H9 (cell line): ENCODE results near the gene NPAS3. TPM values are rescaled to one million over a fixed set of nuclear protein-coding genes. Genes with fewer than 3 reads are reported as not detected.

Source experiments
- DNase-seq: peaks from one replicate; pipeline ENCODE4 v3.0.0-alpha.2; 2017
- H2AFZ ChIP-seq: one replicate; pipeline ENCODE4 v1.6.1; 2013; ENCODE audit warnings: mild to moderate bottlenecking, low read length, control low read depth, moderate library complexity
- H2AK5ac ChIP-seq: 2 replicates; pipeline ENCODE4 v1.6.1; 2013; ENCODE audit warnings: low read length, control low read depth, mixed read lengths; ENCODE audit not compliant: insufficient read length
- H2BK120ac ChIP-seq: one replicate; pipeline ENCODE4 v1.6.1; 2013; ENCODE audit warnings: low read depth, mild to moderate bottlenecking, low read length, control low read depth, inconsistent platforms; ENCODE audit not compliant: poor library complexity, severe bottlenecking
- H2BK12ac ChIP-seq: 2 replicates; pipeline ENCODE4 v1.6.1; 2013; ENCODE audit warnings: low read length, control low read depth, mixed read lengths, low read depth; ENCODE audit not compliant: insufficient read length
- H2BK15ac ChIP-seq: 2 replicates; pipeline ENCODE4 v1.6.1; 2013; ENCODE audit warnings: low read depth, low read length, control low read depth
- H2BK20ac ChIP-seq: one replicate; pipeline ENCODE4 v1.6.1; 2013; ENCODE audit warnings: low read depth, mild to moderate bottlenecking, low read length, control low read depth, inconsistent platforms; ENCODE audit not compliant: poor library complexity, severe bottlenecking
- H2BK5ac ChIP-seq: 2 replicates; pipeline ENCODE4 v1.6.1; 2013; ENCODE audit warnings: low read length, control low read depth, mixed read lengths; ENCODE audit not compliant: insufficient read length
- H3K14ac ChIP-seq: 2 replicates; pipeline ENCODE4 v1.6.1; 2013; ENCODE audit warnings: low read length, control low read depth; ENCODE audit not compliant: insufficient read depth
- H3K18ac ChIP-seq: 2 replicates; pipeline ENCODE4 v1.6.1; 2013; ENCODE audit warnings: low read depth, mild to moderate bottlenecking, mixed read lengths, low read length, control low read depth; ENCODE audit not compliant: insufficient read length
- H3K23ac ChIP-seq: 2 replicates; pipeline ENCODE4 v1.6.1; 2013; ENCODE audit warnings: low read length, control low read depth, mixed read lengths, low read depth; ENCODE audit not compliant: insufficient read length
- H3K23me2 ChIP-seq: 2 replicates; pipeline ENCODE4 v1.6.1; 2013; ENCODE audit warnings: low read depth, mild to moderate bottlenecking, mixed read lengths, low read length, control low read depth; ENCODE audit not compliant: insufficient read length, poor library complexity, severe bottlenecking
- H3K27ac ChIP-seq: 2 replicates; pipeline ENCODE4 v1.5.1; 2013; ENCODE audit warnings: low read length, control low read depth, mixed read lengths, low read depth; ENCODE audit not compliant: insufficient read length
- H3K27me3 ChIP-seq: 2 replicates; pipeline ENCODE4 v1.6.1; 2013; ENCODE audit warnings: low read length, control low read depth, inconsistent platforms; ENCODE audit not compliant: insufficient read depth
- H3K4ac ChIP-seq: 2 replicates; pipeline ENCODE4 v1.6.1; 2013; ENCODE audit warnings: low read depth, mild to moderate bottlenecking, control low read depth, inconsistent platforms, low read length, moderate library complexity
- H3K4me1 ChIP-seq: 2 replicates; pipeline ENCODE4 v1.6.1; 2013; ENCODE audit warnings: low read length, control low read depth, inconsistent platforms; ENCODE audit not compliant: insufficient read depth
- H3K4me2 ChIP-seq: 2 replicates; pipeline ENCODE4 v1.6.1; 2013; ENCODE audit warnings: low read length, control low read depth, mixed read lengths; ENCODE audit not compliant: insufficient read length, insufficient read depth
- H3K56ac ChIP-seq: 2 replicates; pipeline ENCODE4 v1.6.1; 2013; ENCODE audit warnings: low read depth, mild to moderate bottlenecking, mixed read lengths, low read length, control low read depth; ENCODE audit not compliant: insufficient read length
- H3K79me1 ChIP-seq: 2 replicates; pipeline ENCODE4 v1.6.1; 2013; ENCODE audit warnings: low read depth, mild to moderate bottlenecking, moderate library complexity, low read length, control low read depth, inconsistent platforms; ENCODE audit not compliant: insufficient read depth, poor library complexity, severe bottlenecking
- H3K79me2 ChIP-seq: 2 replicates; pipeline ENCODE4 v1.6.1; 2013; ENCODE audit warnings: low read length, control low read depth, inconsistent platforms; ENCODE audit not compliant: insufficient read depth
- H3K9ac ChIP-seq: 2 replicates; pipeline ENCODE4 v1.6.1; 2013; ENCODE audit warnings: low read length, control low read depth, mixed read lengths; ENCODE audit not compliant: insufficient read length; ENCODE audit errors: extremely low read depth
- H3K9me3 ChIP-seq: one replicate; pipeline ENCODE4 v1.6.1; 2013; ENCODE audit warnings: low read depth, low read length, inconsistent platforms; ENCODE audit not compliant: control insufficient read depth
- H3T11ph ChIP-seq: one replicate; pipeline ENCODE4 v1.6.1; 2013; ENCODE audit warnings: mild to moderate bottlenecking, low read length, control low read depth, inconsistent platforms
- H4K20me1 ChIP-seq: one replicate; pipeline ENCODE4 v1.6.1; 2013; ENCODE audit not compliant: control insufficient read depth, insufficient read length, insufficient read depth
- H4K5ac ChIP-seq: 2 replicates; pipeline ENCODE4 v1.6.1; 2013; ENCODE audit warnings: low read depth, mild to moderate bottlenecking, mixed read lengths, low read length, control low read depth; ENCODE audit not compliant: insufficient read length
- H4K8ac ChIP-seq: replicated peaks from 2 replicates; pipeline ENCODE4 v1.6.1; 2013; ENCODE audit warnings: low read length, control low read depth, mixed read lengths, low read depth; ENCODE audit not compliant: insufficient read length
- H4K91ac ChIP-seq: 2 replicates; pipeline ENCODE4 v1.6.1; 2013; ENCODE audit warnings: low read depth, mild to moderate bottlenecking, moderate library complexity, mixed read lengths, low read length, control low read depth; ENCODE audit not compliant: insufficient read length
- H3K27ac Mint-ChIP-seq, 3 experiments: 2 replicates in 2 of 3; 3 replicates in 1 of 3; pipeline ENCODE4 v1.8.0; 2020 to 2021; ENCODE audit warnings: mixed read lengths in 3 of 3, mild to moderate bottlenecking in 1 of 3, moderate library complexity in 1 of 3
- H3K27me3 Mint-ChIP-seq: 2 replicates; pipeline ENCODE4 v1.8.0; 2021; ENCODE audit warnings: low read depth, mild to moderate bottlenecking, moderate library complexity, mixed read lengths
- H3K36me3 Mint-ChIP-seq, 3 experiments: 2 replicates in 2 of 3; 3 replicates in 1 of 3; pipeline ENCODE4 v1.8.0; 2020 to 2021; ENCODE audit warnings: low read depth in 3 of 3, mixed read lengths in 3 of 3; ENCODE audit not compliant: insufficient read depth in 1 of 3
- H3K4me1 Mint-ChIP-seq, 2 experiments: 2 replicates each; pipeline ENCODE4 v1.8.0; 2020; ENCODE audit warnings: mixed read lengths in 2 of 2
- H3K4me3 Mint-ChIP-seq, 2 experiments: 2 replicates in 1 of 2; 3 replicates in 1 of 2; pipeline ENCODE4 v1.8.0; 2020 to 2021; ENCODE audit warnings: mild to moderate bottlenecking in 2 of 2, mixed read lengths in 2 of 2, moderate library complexity in 1 of 2
- H3K9me3 Mint-ChIP-seq, 2 experiments: 2 replicates in 1 of 2; 3 replicates in 1 of 2; pipeline ENCODE4 v1.8.0; 2020; ENCODE audit warnings: mild to moderate bottlenecking in 2 of 2, mixed read lengths in 2 of 2, moderate library complexity in 1 of 2
- WGBS: extraction: QIAGEN DNeasy Blood & Tissue Kit; methylation state at CpG from one replicate; pipeline ENCODE4 v1.1.7; 2013; ENCODE audit warnings: missing lambda C conversion rate, low lambda C conversion rate, mixed read lengths; ENCODE audit not compliant: insufficient read length; ENCODE audit errors: extremely low coverage; 5-methylcytosine and 5-hydroxymethylcytosine counted together
- total RNA-seq: library from RNA; stranded (reverse); gene quantifications from 2 replicates; pipeline ENCODE4 v1.2.1, GENCODE V29; 2021
- TF ChIP-seq, protein P1 (sequence below): fragments of 200-600 bp; sonication (generic); conservative IDR thresholded peaks from 3 replicates; pipeline ENCODE4 v1.8.0; 2021; ENCODE audit warnings: antibody characterized with exemption, mild to moderate bottlenecking

NPAS3 gene
- total RNA-seq, 1 experiment from 2014 or later = 0.17 TPM

DNA sequence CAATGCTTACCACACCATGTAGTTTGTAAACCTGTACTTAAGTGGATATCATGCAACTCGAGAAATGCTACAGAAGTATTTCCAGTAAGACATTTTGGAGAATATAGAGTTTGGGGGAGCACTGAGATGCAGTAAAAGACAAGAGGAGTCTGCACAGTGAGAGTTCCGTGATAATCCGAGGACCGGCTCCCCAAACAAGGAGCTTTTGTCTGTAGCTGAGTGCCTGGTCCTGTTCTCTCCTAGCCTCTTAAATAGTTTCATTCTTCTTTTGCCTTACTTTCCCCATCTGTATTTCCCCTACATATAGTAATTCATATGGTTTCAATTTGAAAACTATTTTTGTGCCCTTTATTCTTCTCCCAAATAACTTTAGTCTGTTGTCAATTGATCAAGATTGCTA is 648.1 kb downstream of the NPAS3 start:
- Histone ChIP-seq H3K56ac (no peak overlapping the region), H3T11ph (no peak overlapping the region), H3K79me2 (no peaks in the 10 kb centered on the region), H3K27me3 (no peaks in the 10 kb centered on the region), H3K9me3 (no peaks in the 10 kb centered on the region), H3K9ac (no peak overlapping the region), H3K4ac (no peak overlapping the region), H3K18ac (no peak overlapping the region), H2BK20ac (no peak overlapping the region), H4K5ac (no peak overlapping the region), H3K23ac (no peak overlapping the region), H4K20me1 (no peaks in the 10 kb centered on the region), H3K79me1 (no peaks in the 10 kb centered on the region), H2AK5ac (no peak overlapping the region), H3K4me2 (no peak overlapping the region), H4K91ac (no peak overlapping the region), H3K23me2 (no peaks in the 10 kb centered on the region), H3K4me1 (no peaks in the 10 kb centered on the region; the same call in 1 of the 2 replicates), H2BK5ac (no peak overlapping the region), H3K27ac (no peak overlapping the region), H2AFZ (no peak overlapping the region), H3K14ac (no peak overlapping the region), H2BK15ac (no peak overlapping the region), H2BK120ac (no peak overlapping the region), H4K8ac (no peak overlapping the region), H2BK12ac (no peak overlapping the region)
- no CpG with 5 or more reads among the region's 4 CpGs for WGBS
- H3K36me3 Mint-ChIP-seq = no peaks in the 10 kb centered on the region
- peaks cover 13 to 19% of the 10 kb centered on the region in 2 experiments for H3K4me1 Mint-ChIP-seq
- DNase-seq = no peak
- H3K27ac Mint-ChIP-seq = no peak overlapping the region
- TF ChIP-seq, protein P1, sequence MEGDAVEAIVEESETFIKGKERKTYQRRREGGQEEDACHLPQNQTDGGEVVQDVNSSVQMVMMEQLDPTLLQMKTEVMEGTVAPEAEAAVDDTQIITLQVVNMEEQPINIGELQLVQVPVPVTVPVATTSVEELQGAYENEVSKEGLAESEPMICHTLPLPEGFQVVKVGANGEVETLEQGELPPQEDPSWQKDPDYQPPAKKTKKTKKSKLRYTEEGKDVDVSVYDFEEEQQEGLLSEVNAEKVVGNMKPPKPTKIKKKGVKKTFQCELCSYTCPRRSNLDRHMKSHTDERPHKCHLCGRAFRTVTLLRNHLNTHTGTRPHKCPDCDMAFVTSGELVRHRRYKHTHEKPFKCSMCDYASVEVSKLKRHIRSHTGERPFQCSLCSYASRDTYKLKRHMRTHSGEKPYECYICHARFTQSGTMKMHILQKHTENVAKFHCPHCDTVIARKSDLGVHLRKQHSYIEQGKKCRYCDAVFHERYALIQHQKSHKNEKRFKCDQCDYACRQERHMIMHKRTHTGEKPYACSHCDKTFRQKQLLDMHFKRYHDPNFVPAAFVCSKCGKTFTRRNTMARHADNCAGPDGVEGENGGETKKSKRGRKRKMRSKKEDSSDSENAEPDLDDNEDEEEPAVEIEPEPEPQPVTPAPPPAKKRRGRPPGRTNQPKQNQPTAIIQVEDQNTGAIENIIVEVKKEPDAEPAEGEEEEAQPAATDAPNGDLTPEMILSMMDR = no peak
- H3K27me3 Mint-ChIP-seq = no peaks in the 10 kb centered on the region
- H3K9me3 Mint-ChIP-seq = no peaks in the 10 kb centered on the region
- H3K4me3 Mint-ChIP-seq = no peak overlapping the region
